HFF-Myc (cell line): ENCODE measurements around the gene MTHFSD.

ENCODE experiments used
- DNase-seq: peaks from one replicate; pipeline ENCODE4 v3.0.0-alpha.2; 2011; ENCODE audit warnings: low read depth; ENCODE audit errors: extremely low read depth
- H3K4me3 ChIP-seq: replicated peaks from 2 replicates; pipeline ENCODE4 v1.5.1; 2011; ENCODE audit warnings: low read depth, mild to moderate bottlenecking, control low read depth, low read length
- TF ChIP-seq, protein P1 (sequence below): IDR thresholded peaks from 2 replicates; pipeline ENCODE4 v1.5.1; 2012; ENCODE audit warnings: mild to moderate bottlenecking, low read depth, low read length, control low read depth; ENCODE audit errors: missing control alignments

MTHFSD gene

GRCh38 chr16:86498671-86499439 lies 56.2 kb downstream of the MTHFSD start:
- TF ChIP-seq, protein P1, sequence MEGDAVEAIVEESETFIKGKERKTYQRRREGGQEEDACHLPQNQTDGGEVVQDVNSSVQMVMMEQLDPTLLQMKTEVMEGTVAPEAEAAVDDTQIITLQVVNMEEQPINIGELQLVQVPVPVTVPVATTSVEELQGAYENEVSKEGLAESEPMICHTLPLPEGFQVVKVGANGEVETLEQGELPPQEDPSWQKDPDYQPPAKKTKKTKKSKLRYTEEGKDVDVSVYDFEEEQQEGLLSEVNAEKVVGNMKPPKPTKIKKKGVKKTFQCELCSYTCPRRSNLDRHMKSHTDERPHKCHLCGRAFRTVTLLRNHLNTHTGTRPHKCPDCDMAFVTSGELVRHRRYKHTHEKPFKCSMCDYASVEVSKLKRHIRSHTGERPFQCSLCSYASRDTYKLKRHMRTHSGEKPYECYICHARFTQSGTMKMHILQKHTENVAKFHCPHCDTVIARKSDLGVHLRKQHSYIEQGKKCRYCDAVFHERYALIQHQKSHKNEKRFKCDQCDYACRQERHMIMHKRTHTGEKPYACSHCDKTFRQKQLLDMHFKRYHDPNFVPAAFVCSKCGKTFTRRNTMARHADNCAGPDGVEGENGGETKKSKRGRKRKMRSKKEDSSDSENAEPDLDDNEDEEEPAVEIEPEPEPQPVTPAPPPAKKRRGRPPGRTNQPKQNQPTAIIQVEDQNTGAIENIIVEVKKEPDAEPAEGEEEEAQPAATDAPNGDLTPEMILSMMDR = no peak
- peak overlapping the region; percentile 28 for H3K4me3 ChIP-seq
- no peak for DNase-seq

DNA sequence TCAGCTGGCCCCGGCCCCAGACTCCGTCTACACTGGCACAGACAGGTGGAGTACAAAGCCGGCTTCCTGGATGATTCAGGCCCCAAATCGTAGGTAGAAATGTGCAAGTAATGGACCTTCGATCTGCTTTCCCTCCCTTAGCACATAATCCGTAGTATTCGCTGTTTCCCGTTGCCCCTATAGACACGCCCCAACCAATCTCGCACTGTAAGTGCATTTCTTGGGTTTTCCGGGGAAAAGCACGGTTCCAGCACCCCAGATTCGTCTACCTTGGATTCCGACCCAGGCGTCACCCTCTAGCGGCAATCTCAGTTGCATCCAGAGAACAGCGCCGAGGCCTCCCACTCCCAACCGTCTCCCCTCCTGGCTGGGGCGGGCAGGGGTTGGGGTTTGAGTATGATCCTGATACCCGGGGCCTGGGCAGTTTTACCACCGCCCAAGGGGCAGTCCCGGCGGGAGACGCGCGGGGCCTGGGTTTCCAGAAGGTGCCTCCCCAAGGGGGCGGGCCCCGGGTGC lies 56.8 kb downstream of the MTHFSD start:
- peak overlapping the region; percentile 28 for H3K4me3 ChIP-seq
- no peak for DNase-seq
- TF ChIP-seq, protein P1 = peak; percentile 19

GRCh38 chr16:86497551-86498021 lies 57.4 kb downstream of the MTHFSD start:
- TF ChIP-seq, protein P1 = no peak
- H3K4me3 ChIP-seq = 0 out of 2 replicates have a peak overlapping the region, but pooled peaks have one; percentile 11
- DNase-seq = no peak

GRCh38 chr16:86496929-86497461 lies 58.0 kb downstream of the MTHFSD start:
- H3K4me3 ChIP-seq = peak overlapping the region; percentile 20
- TF ChIP-seq, protein P1 = no peak
- no peak for DNase-seq

GRCh38 chr16:86496262-86496928 lies 58.6 kb downstream of the MTHFSD start:
- TF ChIP-seq, protein P1 = no peak
- H3K4me3 ChIP-seq = peak overlapping the region; percentile 20
- DNase-seq = no peak

- no peak overlapping the region for H3K4me3 ChIP-seq
- TF ChIP-seq, protein P1 = no peak
- no peak for DNase-seq
Observed at GRCh38 chr16:86495756-86496261, 59.2 kb downstream of the MTHFSD start.
